Stimulated activated CD8-positive, alpha-beta memory T cell treated with anti-CD3 and anti-CD28 coated beads, Interleukin-12 subunit alpha, Interleukin-12 subunit beta, amount 100 ng/mL, for 4 hours (primary cell): ENCODE measurements around the gene FTHL17.

Experiments
- DNase-seq: peaks from one replicate; pipeline ENCODE4 v3.0.0-alpha.2; 2020; ENCODE audit warnings: low read depth

The FTHL17 gene

DNA sequence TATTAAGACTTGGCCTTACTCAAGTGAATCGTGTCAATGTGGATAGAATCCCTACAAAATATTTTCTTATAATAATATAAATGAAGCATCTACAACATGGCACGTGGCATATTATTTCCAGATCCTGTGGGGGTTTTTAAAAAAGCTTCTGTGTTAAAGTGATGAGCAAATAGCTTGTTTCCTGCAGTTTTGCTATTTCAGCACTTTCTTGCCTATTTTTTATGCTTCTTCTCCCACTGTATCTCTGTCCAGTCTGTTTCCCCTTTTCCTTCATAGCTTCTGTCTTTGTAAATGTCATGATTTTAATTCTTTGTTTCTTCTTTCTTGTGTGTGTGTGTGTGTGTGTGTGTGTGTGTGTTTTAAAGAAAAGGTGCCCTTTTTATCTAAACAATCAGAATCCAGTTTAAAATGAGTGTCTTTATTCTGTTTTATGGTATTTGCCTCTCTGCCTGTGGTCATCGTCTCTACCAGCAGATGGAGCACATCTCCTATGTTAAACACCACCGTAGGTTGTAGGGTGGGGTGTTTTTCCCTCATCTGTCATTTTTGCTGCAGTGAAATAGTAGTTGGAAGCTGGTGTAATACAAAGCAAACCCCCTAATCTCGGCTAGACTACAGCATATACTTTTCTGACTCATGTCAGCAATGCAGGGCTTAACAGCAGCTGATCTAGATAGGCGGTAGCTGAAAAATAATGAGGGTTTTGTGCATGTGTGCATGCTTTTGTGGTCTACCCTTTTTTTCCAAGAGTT lies 33.1 kb downstream of the FTHL17 start:
- DNase-seq: no peak

DNA sequence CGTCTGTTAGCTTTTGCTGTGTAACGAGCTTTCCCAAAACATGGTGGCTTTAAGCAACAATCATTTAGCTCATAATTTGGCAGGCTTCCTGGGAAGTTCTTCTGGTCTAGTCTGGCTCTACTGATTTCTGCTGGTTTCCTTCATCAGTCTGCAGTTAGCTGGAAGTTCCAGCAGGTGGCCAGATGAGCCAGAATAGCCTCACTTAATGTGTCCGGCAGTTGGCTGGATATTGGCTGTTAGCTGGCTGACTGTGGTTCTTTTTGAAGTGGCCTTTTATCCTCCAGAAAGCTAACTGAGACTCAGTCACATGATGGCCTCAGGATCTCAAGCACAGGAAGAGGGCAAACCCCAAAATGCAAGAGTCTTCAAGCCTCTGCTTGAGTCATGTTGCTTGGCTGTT lies 34.9 kb downstream of the FTHL17 start:
- DNase-seq: no peak

DNA sequence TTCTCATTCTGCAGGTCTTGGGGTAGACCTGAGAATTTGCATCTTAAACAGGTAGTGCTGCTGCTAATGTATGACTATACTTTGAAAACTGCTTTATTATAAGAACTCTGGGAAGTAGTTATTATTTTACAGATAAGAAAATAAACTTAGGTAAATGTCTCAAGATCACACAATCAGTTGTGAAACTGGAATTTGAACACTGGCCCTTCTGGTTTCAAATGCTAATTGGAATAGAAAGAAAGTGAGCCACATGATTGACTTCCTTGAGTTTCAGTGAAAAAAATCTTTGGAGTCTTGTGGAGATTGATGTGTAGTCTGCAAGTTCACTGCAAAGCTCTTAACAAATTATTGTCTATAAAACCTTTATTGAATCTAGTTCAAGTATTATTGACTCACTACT lies 44.5 kb downstream of the FTHL17 start:
- no peak for DNase-seq

DNA sequence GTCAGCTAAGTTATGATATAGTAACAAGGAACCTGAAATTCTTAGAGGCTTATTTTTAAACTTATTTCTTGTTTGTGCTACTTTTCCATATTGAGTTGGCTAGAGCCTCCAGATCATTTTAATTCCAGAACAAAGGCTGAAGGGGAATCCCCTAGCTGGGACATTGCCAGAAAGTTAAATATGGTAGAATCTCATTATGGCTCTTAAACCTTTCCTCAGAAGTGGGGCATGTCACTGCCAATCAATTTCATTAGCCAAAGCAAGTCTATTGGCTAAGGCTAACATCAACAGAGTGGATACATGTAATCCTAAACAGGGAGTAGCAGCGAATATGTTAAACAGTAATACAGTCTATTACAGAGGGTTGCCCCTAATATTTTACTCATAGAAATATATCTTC lies 47.0 kb downstream of the FTHL17 start:
- no peak for DNase-seq

DNA sequence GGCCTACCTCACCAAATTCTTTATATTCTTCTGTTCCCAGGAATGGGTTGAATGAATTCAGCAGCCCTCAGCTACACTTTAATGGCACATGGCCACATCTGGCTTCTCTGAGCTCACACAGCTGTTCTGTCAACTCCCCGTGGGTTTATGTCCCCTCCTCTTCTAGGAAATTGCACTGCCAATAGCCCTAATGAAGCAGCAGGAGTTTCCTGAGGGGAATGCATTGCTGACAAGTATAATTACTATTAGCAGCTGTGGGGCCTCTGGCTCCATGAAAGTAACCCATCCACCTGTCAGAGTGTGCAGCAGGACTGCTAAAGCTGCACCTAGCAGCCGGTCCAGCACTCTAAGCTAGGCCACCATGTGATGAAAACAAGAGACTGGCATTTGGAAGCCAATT lies 50.3 kb downstream of the FTHL17 start:
- no peak for DNase-seq
